ENCODE results near the gene PAXIP1. TPM values are rescaled to one million over a fixed set of nuclear protein-coding genes. Genes with fewer than 3 reads are reported as not detected.

PAXIP1 gene
- total and polyA plus RNA-seq, 2 experiments from 2014 or later = 12.5 to 36.9 TPM

GRCh38 chr7:154911411-154911810 lies 91.5 kb downstream of the PAXIP1 start:
- Histone ChIP-seq H3F3A (replicated peaks; ENCODE audit: low read depth) (no peaks in the 10 kb centered on the region), H2AFZ (no peak overlapping the region), H3K4me3 (no peak overlapping the region), H3K4me2 (no peak overlapping the region), H4K20me1 (replicated peaks; ENCODE audit: insufficient read depth) (no peaks in the 10 kb centered on the region), H3K9me2 (ENCODE audit: insufficient read depth) (no peaks in the 10 kb centered on the region), H3K79me2 (replicated peaks; ENCODE audit: insufficient read depth) (no peaks in the 10 kb centered on the region), H3K4me1 (ENCODE audit: insufficient read depth) (peaks cover 2% of the 10 kb centered on the region; the same call in 1 of the 2 replicates), H3K36me3 (ENCODE audit: insufficient read depth) (no peaks in the 10 kb centered on the region; the same call in 1 of the 2 replicates), H3K27ac (ENCODE audit: low read depth) (no peak overlapping the region), H3K27me3 (ENCODE audit: insufficient read depth) (peaks cover 14% of the 10 kb centered on the region; the same call in 1 of the 2 replicates)
- H3K4me3 Mint-ChIP-seq = no peak overlapping the region; the same call in 2 of the 3 replicates
- ATAC-seq (no peak), DNase-seq (ENCODE audit: low spot score) (no peak)
- H3K4me1 Mint-ChIP-seq = peaks cover 7% of the 10 kb centered on the region; the same call in 2 of the 3 replicates
- no peak overlapping the region for H3K27ac Mint-ChIP-seq
- H3K36me3 Mint-ChIP-seq (ENCODE audit: low read depth) = peaks cover 13% of the 10 kb centered on the region
- H3K27me3 Mint-ChIP-seq (ENCODE audit: insufficient read depth, low read depth, poor library complexity) = peaks cover 23% of the 10 kb centered on the region
- TF ChIP-seq ZNF462 (CRISPR knock-in tag; IDR thresholded peaks at IDR 0.05) = no peak
- no peak for TF ChIP-seq POLR2AphosphoS5 (IDR thresholded peaks at IDR 0.05; ENCODE audit: low read depth)
- TF ChIP-seq REST (IDR thresholded peaks at IDR 0.05; ENCODE audit: unreplicated experiment) = no peak
- no peak for TF ChIP-seq ZNF114 (CRISPR knock-in tag; IDR thresholded peaks at IDR 0.05)
- TF ChIP-seq STAT1 (IDR thresholded peaks at IDR 0.05; ENCODE audit: unreplicated experiment) = no peak
- no peak for TF ChIP-seq CREB1 (CRISPR knock-in tag; IDR thresholded peaks at IDR 0.05; ENCODE audit: low read depth)
- no peak for TF ChIP-seq EZH2phosphoT487 (IDR thresholded peaks at IDR 0.05; ENCODE audit: unreplicated experiment)
- no peak for TF ChIP-seq ETS1 (IDR thresholded peaks at IDR 0.05)
- TF ChIP-seq CTCF (conservative IDR thresholded peaks at IDR 0.05; ENCODE audit: low read depth in 2 of 2) = no peak
- no peak for TF ChIP-seq EZH2 (IDR thresholded peaks at IDR 0.05; ENCODE audit: low read depth, unreplicated experiment)
- TF ChIP-seq ZNF331 (CRISPR knock-in tag; IDR thresholded peaks at IDR 0.05; ENCODE audit: low read depth) = no peak
- no peak for TF ChIP-seq JUNB (IDR thresholded peaks at IDR 0.05; ENCODE audit: unreplicated experiment)
- TF ChIP-seq NANOG (IDR thresholded peaks at IDR 0.05; ENCODE audit: borderline replicate concordance) = no peak
- peaks cover 43% of the 10 kb centered on the region for H3K9me3 Mint-ChIP-seq

Data from GM23338 (cell line).